ENCODE results near the gene PIGM.

PIGM gene

DNA sequence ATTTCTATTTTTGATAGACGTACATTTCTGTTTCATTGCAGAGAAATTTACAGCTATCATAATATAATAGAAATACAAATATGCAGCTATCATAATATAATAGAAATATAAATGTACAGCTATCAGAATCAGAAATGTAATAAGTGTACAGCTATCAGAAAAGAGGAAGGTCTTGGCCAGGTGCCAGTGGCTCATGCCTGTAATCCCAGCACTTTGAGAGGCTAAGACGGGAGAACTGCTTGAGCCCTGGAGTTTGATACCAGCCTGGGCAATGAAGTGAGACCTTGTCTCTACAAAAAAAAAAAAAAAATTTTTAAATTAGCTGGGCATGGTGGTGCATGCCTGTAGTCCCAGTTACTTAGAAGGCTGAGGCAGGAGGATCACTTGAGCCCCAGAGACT lies 37.9 kb downstream of the PIGM start:
- in situ Hi-C loops (cut with MboI; ENCODE audit: low sequenced_read_pairs, unreplicated experiment) = no loop called here
- DNase-seq (ENCODE audit: low spot score) = no peak
- TF ChIP-seq, protein P1, sequence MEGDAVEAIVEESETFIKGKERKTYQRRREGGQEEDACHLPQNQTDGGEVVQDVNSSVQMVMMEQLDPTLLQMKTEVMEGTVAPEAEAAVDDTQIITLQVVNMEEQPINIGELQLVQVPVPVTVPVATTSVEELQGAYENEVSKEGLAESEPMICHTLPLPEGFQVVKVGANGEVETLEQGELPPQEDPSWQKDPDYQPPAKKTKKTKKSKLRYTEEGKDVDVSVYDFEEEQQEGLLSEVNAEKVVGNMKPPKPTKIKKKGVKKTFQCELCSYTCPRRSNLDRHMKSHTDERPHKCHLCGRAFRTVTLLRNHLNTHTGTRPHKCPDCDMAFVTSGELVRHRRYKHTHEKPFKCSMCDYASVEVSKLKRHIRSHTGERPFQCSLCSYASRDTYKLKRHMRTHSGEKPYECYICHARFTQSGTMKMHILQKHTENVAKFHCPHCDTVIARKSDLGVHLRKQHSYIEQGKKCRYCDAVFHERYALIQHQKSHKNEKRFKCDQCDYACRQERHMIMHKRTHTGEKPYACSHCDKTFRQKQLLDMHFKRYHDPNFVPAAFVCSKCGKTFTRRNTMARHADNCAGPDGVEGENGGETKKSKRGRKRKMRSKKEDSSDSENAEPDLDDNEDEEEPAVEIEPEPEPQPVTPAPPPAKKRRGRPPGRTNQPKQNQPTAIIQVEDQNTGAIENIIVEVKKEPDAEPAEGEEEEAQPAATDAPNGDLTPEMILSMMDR (IDR thresholded peaks at IDR 0.05; ENCODE audit: borderline replicate concordance, control extremely low read depth, extremely low read depth, insufficient read depth, missing control alignments) = no peak

GRCh38 chr1:159992161-159992560 lies 39.6 kb downstream of the PIGM start:
- in situ Hi-C loops (cut with MboI; ENCODE audit: low sequenced_read_pairs, unreplicated experiment) = no loop called here
- DNase-seq (ENCODE audit: low spot score) = no peak
- TF ChIP-seq, protein P1 (IDR thresholded peaks at IDR 0.05; ENCODE audit: borderline replicate concordance, control extremely low read depth, extremely low read depth, insufficient read depth, missing control alignments) = no peak

DNA sequence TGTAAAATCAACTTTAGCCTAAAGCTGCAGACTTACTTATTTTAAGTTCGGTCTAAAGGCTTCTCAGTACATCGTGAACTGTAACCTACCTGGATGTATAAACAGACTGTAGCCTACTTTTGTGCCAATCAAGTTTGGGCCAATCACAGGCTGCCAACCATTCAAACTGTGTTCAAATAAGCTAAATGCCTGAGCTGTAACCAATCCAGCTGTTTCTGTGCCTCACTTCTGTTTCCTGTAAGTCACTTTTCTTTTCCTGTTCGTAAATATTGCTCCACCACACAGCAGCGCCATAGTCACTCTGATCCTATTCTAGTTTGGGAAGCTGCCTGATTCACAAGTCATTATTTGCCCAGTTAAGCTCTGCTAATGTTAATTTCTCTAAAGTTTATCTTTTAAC lies 40.3 kb downstream of the PIGM start:
- in situ Hi-C loops (cut with MboI; ENCODE audit: low sequenced_read_pairs, unreplicated experiment) = no loop called here
- DNase-seq (ENCODE audit: low spot score) = no peak
- TF ChIP-seq, protein P1 (IDR thresholded peaks at IDR 0.05; ENCODE audit: borderline replicate concordance, control extremely low read depth, extremely low read depth, insufficient read depth, missing control alignments) = no peak

DNA sequence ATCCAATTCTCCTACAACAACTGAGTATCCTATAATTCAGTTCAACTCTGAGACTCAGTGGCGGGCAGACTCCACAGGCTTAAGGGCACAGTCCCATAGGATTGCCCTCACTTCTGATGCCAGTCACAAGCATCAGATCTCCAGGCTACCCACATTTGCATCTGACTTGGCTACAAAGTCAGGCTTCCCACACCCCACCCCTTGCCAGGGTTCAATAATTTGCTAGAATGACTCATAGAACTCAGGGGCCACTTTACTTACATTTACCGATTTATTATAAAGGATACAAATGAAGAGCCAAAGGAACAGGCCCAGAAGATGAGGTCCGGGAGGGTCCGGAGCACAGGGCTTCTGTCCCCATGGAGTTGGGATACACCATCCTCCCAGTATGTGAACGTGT lies 41.8 kb downstream of the PIGM start:
- DNase-seq (ENCODE audit: low spot score) = no peak
- in situ Hi-C loops (cut with MboI; ENCODE audit: low sequenced_read_pairs, unreplicated experiment) = no loop called here
- TF ChIP-seq, protein P1 (IDR thresholded peaks at IDR 0.05; ENCODE audit: borderline replicate concordance, control extremely low read depth, extremely low read depth, insufficient read depth, missing control alignments) = no peak

- in situ Hi-C loops (cut with MboI; ENCODE audit: low sequenced_read_pairs, unreplicated experiment) = no loop called here
- TF ChIP-seq, protein P1 (IDR thresholded peaks at IDR 0.05; ENCODE audit: borderline replicate concordance, control extremely low read depth, extremely low read depth, insufficient read depth, missing control alignments) = no peak
- no peak for DNase-seq (ENCODE audit: low spot score)
Observed at GRCh38 chr1:159989581-159989980, 42.2 kb downstream of the PIGM start.

DNA sequence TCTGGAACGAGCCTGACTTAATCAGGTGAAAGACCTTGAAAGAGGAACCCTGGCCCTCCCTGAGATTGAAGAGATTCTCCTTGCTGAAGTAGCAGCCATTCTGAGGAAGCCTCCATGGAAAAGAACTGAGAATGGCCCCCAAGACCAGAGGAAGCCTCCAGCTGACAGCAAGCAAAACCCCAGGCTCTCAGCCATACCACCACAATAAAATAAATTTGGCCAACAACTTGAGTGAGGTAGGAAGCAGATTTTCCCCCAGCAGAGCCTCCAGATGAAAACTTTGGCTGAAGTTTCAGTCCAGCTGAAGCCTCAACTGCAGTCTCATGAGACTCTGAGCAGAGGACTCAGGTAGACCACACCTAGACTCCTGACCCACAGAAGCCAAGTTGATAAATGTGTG lies 43.8 kb downstream of the PIGM start:
- in situ Hi-C loops (cut with MboI; ENCODE audit: low sequenced_read_pairs, unreplicated experiment) = no loop called here
- no peak for DNase-seq (ENCODE audit: low spot score)
- TF ChIP-seq, protein P1 (IDR thresholded peaks at IDR 0.05; ENCODE audit: borderline replicate concordance, control extremely low read depth, extremely low read depth, insufficient read depth, missing control alignments) = no peak

- DNase-seq (ENCODE audit: low spot score) = no peak
- in situ Hi-C loops (cut with MboI; ENCODE audit: low sequenced_read_pairs, unreplicated experiment) = no loop called here
- TF ChIP-seq, protein P1 (IDR thresholded peaks at IDR 0.05; ENCODE audit: borderline replicate concordance, control extremely low read depth, extremely low read depth, insufficient read depth, missing control alignments) = no peak
Observed at GRCh38 chr1:159987186-159987585, 44.6 kb downstream of the PIGM start.

Data from GM13976 (cell line).